GM19328 (cell line): ENCODE results near the gene CRPPA.
"Not testable (repeated sequence)": the region's sequence is repeated elsewhere in the genome, so short reads cannot be mapped to it uniquely, and the experiment has no call there.

Experiments used
- ATAC-seq: cut with Tn5 transposase; IDR thresholded peaks from one replicate; pipeline ENCODE4 v1.9.1; 2021; ENCODE audit warnings: mild to moderate bottlenecking, moderate library complexity; ENCODE audit not compliant: unreplicated experiment

CRPPA gene

DNA sequence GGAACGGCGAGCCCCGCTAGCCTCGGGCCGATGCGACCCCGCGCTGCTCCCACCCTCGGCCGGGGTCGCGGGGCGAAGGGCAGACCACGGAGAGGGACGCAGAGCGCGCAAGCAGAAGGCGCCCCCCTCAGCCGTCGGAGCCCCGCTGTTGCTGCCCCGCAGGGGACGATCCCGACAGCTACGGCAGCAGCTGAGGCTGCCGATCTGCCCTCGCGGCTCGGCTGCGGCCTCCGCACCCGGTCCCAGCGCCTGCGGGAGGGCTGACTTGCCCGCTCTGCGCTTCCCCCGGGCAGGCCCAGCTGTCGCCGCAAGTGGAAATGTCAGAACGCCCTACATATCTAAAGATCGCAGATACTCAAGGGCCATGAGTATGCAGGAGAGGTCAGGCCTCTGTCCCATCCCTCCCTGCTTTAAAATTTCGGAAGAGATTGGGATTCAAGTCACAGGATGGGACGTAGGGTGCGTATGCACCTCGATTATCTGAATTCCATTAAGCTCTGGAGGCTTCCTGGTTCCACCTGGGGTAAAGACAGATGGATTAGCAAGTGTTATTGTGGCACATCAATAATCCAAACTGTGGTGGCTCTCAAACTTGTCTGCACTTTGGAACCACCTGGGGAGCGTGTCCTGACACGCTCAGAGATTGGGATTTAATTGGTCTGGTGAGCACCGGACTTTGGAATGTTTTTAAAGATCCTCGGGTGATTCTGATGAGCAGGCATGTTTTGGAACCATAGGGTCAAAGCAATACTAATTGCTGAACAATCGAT lies at the start of gene CRPPA:
TSS of gene CRPPA (minus strand) at position 206 of the 770 bp plus-strand sequence. CDS start 216 bp downstream, outside the sequence.
- peak; percentile 24 for ATAC-seq

DNA sequence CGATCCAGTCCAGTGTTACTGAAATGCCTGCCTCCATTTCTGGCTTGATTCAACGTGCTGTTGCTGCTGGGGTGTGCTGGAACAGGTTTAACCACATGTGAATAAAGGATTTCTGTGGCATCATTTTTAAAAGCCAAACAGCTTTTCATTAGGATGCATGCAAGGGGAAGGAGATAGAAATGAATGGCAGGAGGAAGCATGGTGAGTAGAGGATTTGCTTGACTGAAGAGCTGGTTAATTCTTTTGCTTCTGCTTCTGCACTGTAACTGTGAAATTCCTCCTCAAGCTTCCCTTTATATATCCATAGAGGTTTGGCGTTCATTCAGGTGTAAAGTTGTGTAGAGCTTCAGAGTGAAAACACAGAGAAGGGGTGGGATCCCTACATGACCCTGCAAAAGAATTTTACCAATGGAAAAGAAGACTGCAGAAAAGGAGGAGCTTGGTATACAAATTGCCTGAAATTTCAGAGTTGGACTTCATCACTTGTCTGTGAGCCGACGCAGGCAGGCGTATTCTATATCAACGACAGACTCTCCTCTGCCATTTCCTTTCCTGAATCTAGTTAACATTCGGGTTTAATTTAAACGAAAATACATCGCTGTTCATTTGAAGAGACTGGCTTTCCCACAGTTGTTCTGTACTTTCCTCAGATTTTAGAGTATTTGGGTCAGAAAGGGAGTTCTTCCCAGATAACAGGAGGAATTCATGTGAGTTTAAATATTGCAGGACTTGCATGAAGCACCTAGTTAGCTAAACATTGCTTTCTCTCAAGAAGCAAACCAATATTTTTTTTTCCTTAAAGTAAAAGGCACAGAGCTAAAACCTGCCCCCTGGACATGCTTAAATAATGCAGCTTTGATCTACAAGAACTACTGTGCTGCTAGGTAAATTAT lies 44.4 kb upstream of the CRPPA start, which contains the start of gene SOSTDC1:
TSS of gene SOSTDC1 (minus strand) at position 270 of the 893 bp plus-strand sequence. CDS start at position 200, 70 bp downstream.
- ATAC-seq: no peak

GRCh38 chr7:16463949-16464715 lies 42.8 kb upstream of the CRPPA start:
- no peak for ATAC-seq

- ATAC-seq: no peak
Observed at GRCh38 chr7:16463520-16463919, 42.2 kb upstream of the CRPPA start.

GRCh38 chr7:16462431-16462889 lies 41.1 kb upstream of the CRPPA start:
- no peak for ATAC-seq

- no peak for ATAC-seq
Observed at GRCh38 chr7:16460789-16461493, 39.6 kb upstream of the CRPPA start.

DNA sequence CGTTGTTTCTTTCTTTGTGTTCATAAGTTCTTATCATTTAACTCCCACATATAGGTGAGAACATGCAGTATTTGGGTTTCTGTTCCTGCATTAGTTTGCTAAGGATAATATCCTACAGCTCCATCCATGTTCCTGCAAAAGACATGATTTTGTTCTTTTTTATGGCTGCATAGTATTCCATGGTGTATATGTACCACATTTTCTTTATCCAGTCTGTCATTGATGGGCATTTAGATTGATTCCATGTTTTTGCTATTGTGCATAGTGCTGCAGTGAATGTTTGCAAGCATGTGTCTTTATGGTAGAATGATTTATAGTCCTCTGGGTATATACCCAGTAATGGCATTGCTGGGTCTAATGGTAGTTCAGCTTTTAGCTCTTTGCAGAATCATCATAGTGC lies 35.0 kb upstream of the CRPPA start:
- not testable (repeated sequence) for ATAC-seq

- no peak for ATAC-seq
Observed at GRCh38 chr7:16455591-16455990, 34.3 kb upstream of the CRPPA start.

DNA sequence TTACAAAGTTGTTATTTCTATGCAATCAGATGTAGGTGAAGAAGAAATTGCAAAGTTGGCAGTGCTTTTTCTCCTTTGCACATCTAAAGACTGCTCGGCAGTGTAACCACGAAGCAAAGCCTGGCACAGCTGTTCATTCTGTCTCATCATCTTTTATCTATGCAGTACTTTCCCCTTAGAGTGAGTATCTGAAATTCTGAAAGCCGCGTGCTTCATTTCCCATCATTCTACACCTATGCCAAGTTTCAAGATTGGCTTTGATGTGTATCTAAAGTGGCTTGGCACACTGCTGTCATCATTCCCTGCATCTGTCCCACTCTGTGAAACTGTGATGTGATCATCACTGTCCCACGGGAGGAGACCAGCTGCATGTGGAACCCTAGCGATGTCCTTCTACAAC lies 29.0 kb upstream of the CRPPA start:
- ATAC-seq: no peak

DNA sequence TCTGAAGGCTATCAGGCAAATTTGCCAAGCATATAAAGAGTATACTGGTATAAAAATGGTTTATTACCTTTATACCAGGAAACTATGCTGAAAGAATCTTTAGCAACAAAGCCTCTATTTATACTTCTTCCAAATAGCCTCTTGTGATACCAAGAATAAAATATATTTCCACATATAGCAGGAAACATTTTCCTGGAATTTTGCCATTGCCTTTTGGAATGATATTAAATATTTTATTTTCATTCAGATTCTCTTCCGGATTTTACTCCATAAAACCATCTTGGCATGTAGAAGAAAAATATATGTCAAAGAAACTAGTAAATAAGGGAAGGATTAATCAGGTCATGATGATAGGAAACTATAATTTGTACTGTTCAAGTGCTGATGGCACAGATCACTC lies 26.5 kb upstream of the CRPPA start:
- ATAC-seq: no peak

GRCh38 chr7:16446508-16446907 lies 25.2 kb upstream of the CRPPA start:
- ATAC-seq: no peak

DNA sequence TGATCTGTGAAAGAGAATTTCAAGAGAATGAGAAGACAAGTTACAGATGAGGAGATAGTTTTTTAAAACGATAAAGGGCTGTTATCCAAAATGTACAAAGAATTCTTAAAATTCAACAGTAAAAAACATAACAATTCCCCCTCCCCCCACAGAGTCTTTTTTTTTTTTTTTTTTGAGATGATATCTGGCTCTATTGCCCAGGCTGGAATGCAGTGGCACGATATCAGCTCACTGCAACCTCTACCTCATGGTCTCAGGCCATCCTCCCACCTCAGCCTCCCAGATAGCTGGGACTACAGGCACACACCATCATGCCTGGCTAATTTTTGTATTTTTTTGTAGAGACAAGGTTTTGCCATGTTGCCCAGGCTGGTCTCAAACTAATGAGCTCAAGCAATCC lies 22.5 kb upstream of the CRPPA start:
- not testable (repeated sequence) for ATAC-seq

- ATAC-seq: no peak
Observed at GRCh38 chr7:16438988-16439387, 17.6 kb upstream of the CRPPA start.

GRCh38 chr7:16436306-16436705 lies 15.0 kb upstream of the CRPPA start:
- no peak for ATAC-seq

GRCh38 chr7:16433568-16434122 lies 12.3 kb upstream of the CRPPA start:
- ATAC-seq: no peak

DNA sequence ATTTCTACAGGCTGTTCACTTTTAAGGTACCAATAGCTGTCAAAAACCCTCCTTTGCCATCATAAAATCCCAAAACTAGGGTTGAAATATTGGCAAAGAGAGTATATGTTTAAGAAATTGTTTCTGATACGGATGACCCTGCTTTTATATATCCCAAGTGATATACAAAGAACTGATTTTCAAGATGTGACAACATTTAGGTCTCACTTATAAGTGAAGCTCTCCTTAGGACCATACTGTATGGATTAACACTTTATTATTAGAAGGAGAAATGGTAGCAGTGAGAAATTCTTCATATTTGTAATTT lies 11.0 kb upstream of the CRPPA start:
- no peak for ATAC-seq

DNA sequence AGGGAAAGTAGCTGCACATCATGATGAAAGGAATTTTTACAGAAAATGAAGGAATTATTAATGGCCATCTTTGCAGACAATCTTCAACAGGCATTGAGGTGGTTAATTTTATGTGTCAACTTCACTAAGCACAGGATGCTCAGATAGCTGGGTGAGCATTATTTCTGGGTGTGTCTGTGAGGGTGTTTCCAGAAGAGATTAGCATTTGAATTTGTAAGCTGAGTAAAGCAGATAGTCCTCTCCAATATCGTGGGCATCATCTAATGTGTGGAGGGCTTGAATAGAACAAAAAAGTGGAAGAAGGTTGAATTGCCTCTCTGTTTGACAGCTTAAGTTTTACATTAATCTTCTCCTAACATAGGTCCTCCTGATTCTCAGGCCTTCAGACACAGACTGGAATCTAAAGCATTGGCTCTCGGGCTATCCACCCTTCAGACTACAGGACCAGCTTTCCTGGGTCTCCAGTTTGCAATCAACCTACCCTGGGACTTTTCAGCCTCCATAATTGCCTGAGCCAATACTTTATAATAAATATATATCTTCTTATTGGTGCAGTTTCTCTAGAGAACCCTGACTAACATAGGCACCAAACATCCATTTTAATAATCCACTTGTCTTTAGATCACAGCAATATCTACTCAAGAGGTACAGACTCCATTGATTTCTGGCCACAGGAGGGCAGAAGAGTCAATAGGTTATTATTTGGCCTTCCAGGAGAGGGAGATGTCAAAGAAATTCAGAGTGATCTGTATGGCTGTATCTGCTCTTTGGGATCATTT lies 10.5 kb upstream of the CRPPA start:
- ATAC-seq: no peak

DNA sequence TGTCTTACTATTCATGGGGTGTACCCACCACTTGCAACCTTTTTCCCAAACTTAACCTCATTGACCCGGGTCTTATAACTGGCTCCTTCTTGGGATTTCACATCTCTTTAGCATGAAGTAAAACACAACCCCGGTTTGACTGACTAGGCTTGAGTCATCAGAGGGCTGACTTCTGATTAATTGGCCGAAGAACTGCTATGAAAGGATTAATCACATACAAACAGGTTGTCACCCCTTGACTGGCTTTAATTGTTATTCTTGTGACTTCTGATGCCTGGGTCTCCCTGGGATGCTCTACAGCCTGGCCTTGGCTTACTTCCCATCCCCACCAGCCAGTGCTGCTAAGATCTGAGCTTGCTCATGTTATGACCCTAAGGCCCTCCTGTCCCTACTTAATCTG lies 8.8 kb upstream of the CRPPA start:
- no peak for ATAC-seq

- ATAC-seq: no peak
Observed at GRCh38 chr7:16428672-16429071, 7.3 kb upstream of the CRPPA start.
